GM12891 (cell line): ENCODE data around the gene FOXL3.

ENCODE experiments used
- PAX5 ChIP-seq: IDR thresholded peaks from 2 replicates; pipeline ENCODE4 v1.6.1; 2011; ENCODE audit warnings: low read length, moderate library complexity, mild to moderate bottlenecking; ENCODE audit not compliant: insufficient read depth, severe bottlenecking
- POLR2A ChIP-seq: IDR thresholded peaks from 2 replicates; pipeline ENCODE4 v1.6.1; 2011; ENCODE audit warnings: low read depth, low read length, control low read depth
- POLR2AphosphoS5 ChIP-seq: IDR thresholded peaks from 2 replicates; pipeline ENCODE4 v1.6.1; 2011; ENCODE audit warnings: low read depth, low read length, control low read depth
- SPI1 ChIP-seq: IDR thresholded peaks from 2 replicates; pipeline ENCODE4 v1.6.1; 2011; ENCODE audit warnings: low read depth, low read length, control low read depth

DNA sequence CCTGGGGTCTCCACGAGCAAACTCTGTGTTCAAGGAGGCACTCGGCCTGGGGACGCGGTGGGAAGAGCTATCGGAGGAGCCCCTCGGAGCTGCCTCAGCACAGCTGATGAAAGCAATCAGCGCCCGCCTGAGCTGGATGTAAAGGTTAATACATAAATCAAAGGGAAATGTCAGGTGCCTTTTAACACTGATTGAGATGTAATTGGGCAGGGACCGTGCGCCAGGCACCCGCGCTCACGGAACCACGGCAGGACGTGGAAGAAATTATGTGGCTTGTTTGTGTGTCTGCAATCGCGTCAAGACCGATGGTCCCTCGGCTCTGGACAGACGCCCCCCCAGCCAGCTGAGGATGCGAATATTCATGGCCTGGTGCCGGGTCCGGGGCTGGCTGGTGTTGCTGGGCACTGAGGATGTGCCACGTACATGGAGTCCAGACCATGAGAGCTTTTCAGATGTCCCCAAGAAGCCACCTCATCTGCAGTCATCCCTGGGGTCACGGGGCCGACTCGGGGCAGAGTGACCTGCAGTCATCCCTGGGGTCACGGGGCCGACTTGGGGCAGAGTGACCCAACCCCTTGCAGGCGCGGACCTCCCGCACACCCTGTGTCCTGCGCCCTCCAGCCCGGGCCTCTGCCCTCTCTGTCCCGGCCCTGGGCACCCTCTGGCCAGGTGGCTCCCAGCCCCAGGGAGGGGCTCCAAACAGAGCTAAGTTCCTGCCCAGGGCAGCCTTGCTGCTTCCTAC lies 15.6 kb downstream of the FOXL3 start:
- TF ChIP-seq SPI1 (no peak), POLR2A (no peak), PAX5 (no peak), POLR2AphosphoS5 (no peak)
